Measurements from ENCODE around the gene BOLA1. TPM values are rescaled to one million over a fixed set of nuclear protein-coding genes. Genes with fewer than 3 reads are reported as not detected.
A peak's percentile ranks its signal among the peaks of the same experiment; 100 is the strongest.

Gene BOLA1
- total RNA-seq, 6 experiments from 2014 or later: 5.3 to 8.9 (median 6.7) TPM

DNA sequence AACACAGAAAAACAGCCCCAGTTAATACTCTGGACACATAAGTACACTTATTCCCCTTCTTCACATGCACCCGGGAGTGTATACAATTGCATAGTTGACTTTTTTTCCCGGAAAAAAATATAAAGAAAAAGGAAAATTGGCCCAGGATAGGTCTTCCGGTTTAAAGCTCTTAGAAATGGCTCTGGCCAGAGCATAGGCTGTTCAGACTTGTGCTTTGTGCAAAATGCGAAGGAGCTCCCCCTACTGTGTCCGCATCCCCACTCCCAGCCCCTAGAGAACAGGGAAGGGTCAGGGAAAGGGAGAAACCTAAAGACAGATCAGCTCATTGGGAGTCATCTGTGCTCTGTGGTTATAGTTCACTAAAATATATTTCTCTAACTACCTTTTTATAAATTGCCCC, 42.8 kb downstream of the BOLA1 start:
- DNase-seq: no peak

DNA sequence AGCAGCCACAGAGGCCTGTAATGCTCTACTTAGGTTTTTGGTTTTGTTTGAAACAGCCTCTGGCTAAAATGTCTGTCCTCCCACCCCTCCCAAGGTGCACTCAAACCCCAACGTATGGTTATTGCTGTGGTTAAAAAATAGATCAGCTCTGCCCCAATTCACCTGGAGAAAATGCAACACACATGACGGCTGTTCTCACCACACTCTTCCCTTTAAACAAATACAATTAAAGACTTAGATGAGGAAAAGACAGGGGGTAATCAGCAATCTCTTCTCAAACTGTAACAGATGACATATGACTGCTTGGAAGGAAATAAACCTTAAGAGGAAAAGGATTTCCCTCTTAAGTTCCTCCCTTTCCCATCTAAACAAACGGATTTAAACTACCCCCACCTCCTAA, 43.5 kb downstream of the BOLA1 start:
- H3K4me1 Mint-ChIP-seq (ENCODE audit: low read depth): peaks cover 29% of the 10 kb centered on the region
- TF ChIP-seq CTCF (IDR thresholded peaks at IDR 0.05): no peak
- H3K27me3 Mint-ChIP-seq (ENCODE audit: insufficient read depth): peaks cover 4% of the 10 kb centered on the region
- H3K27ac Mint-ChIP-seq: peak overlapping the region; percentile 32; the same call in 1 of the 2 replicates
- DNase-seq: no peak
- no peaks in the 10 kb centered on the region for H3K9me3 Mint-ChIP-seq
- H3K36me3 Mint-ChIP-seq (ENCODE audit: low read depth): peaks cover 8% of the 10 kb centered on the region
- no peak overlapping the region for H3K4me3 Mint-ChIP-seq

More for the DNA sequence above, 42.8 kb downstream of the BOLA1 start:
- Mint-ChIP-seq H3K27me3 (ENCODE audit: insufficient read depth) (peaks cover 6% of the 10 kb centered on the region), H3K4me1 (ENCODE audit: low read depth) (peaks cover 36% of the 10 kb centered on the region), H3K27ac (no peak overlapping the region; the same call in 1 of the 2 replicates), H3K36me3 (ENCODE audit: low read depth) (peaks cover 8% of the 10 kb centered on the region), H3K9me3 (no peaks in the 10 kb centered on the region), H3K4me3 (no peak overlapping the region)
- TF ChIP-seq CTCF (IDR thresholded peaks at IDR 0.05): peak; percentile 9; the same call in 1 of the 2 replicates

DNA sequence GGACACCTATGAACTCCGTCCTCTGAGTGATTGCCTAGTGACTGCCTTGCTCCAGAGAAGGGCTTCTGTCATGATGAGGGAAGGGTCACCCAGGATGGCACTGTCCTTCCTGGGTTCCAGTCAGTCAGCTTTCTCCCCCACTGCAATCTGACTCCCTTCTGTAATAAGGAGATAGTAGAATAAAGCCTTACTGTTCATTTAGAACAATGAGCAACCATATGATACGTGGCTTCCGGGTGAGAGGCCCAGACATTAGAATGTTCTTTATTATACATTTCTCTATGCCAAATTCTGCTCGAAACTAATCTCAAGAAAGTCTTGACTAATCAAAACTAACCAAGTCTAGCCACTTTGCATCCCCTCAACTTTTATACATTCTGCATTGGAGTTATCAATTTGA, 45.8 kb downstream of the BOLA1 start:
- Mint-ChIP-seq H3K9me3 (no peaks in the 10 kb centered on the region), H3K36me3 (ENCODE audit: low read depth) (peaks cover 8% of the 10 kb centered on the region), H3K4me1 (ENCODE audit: low read depth) (peaks cover 7% of the 10 kb centered on the region), H3K4me3 (no peak overlapping the region), H3K27me3 (ENCODE audit: insufficient read depth) (peaks cover 2% of the 10 kb centered on the region; the same call in 1 of the 2 replicates), H3K27ac (no peak overlapping the region)
- no peak for TF ChIP-seq CTCF (IDR thresholded peaks at IDR 0.05)
- DNase-seq: no peak

DNA sequence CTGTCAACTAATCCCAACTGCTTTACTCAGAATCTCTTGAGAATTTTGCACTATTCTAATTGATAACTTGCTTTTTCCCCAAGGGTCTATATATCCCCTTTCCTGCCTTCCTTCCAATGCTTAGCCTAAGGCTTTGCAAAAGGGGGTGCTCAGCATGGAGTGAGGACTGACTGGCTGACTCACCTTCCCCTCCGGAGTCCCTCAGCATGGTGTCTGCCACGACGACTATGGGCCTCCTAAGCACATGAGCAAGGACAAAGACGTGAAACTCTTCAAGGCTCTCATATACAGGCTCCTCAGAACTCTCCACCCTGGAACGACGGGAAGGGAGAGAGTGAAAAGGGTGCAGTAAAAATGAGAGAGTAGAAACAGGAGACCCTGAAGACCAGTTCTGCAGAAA, 50.5 kb downstream of the BOLA1 start:
- DNase-seq: no peak
- no peak for TF ChIP-seq CTCF (IDR thresholded peaks at IDR 0.05)
- Mint-ChIP-seq H3K4me1 (ENCODE audit: low read depth) (no peaks in the 10 kb centered on the region), H3K9me3 (no peaks in the 10 kb centered on the region), H3K4me3 (no peak overlapping the region), H3K27ac (no peak overlapping the region), H3K36me3 (ENCODE audit: low read depth) (peaks cover 26% of the 10 kb centered on the region), H3K27me3 (ENCODE audit: insufficient read depth) (no peaks in the 10 kb centered on the region; the same call in 1 of the 2 replicates)

Other genes with a start within 250 kb of the BOLA1 start
- gene FCGR1A, start 116.9 kb upstream of the BOLA1 start, total RNA-seq (2021; fragmentation: NEBNext Ultra II Directional; extraction: Animal tissue kit (Norgen Biotek cat#: 25700)): not detected
- 10 to 100 TPM; 16.1 to 28.5 (median 26.1) TPM for gene SV2A, start 18.3 kb downstream of the BOLA1 start, total RNA-seq (2021; fragmentation: NEBNext Ultra II Directional; extraction: Animal tissue kit (Norgen Biotek cat#: 25700))
- gene SF3B4, start 28.2 kb downstream of the BOLA1 start, total RNA-seq (2021; fragmentation: NEBNext Ultra II Directional; extraction: Animal tissue kit (Norgen Biotek cat#: 25700)): 100 to 1,000 TPM in 3 of 6 experiments, 10 to 100 TPM in 3; 85.4 to 105 (median 101) TPM
- gene MTMR11, start 37.3 kb downstream of the BOLA1 start, total RNA-seq (2021; fragmentation: NEBNext Ultra II Directional; extraction: Animal tissue kit (Norgen Biotek cat#: 25700)): 10 to 100 TPM in 3 of 6 experiments, 1 to 10 TPM in 3; 6.1 to 11.5 (median 10.0) TPM
- 10 to 100 TPM; 26.2 to 29.6 (median 28.7) TPM for gene OTUD7B, start 111.2 kb downstream of the BOLA1 start, total RNA-seq (2021; fragmentation: NEBNext Ultra II Directional; extraction: Animal tissue kit (Norgen Biotek cat#: 25700))
- 10 to 100 TPM; 35.6 to 43.3 (median 37.1) TPM for gene VPS45, start 168.2 kb downstream of the BOLA1 start, total RNA-seq (2021; fragmentation: NEBNext Ultra II Directional; extraction: Animal tissue kit (Norgen Biotek cat#: 25700))

Data from HFFc6 (cell line).